K562 (cell line): ENCODE measurements around the gene MVD.

Source experiments
- BDP1 ChIP-seq: IDR thresholded peaks from 3 replicates; pipeline ENCODE4 v1.6.1; 2011; ENCODE audit not compliant: insufficient read length, insufficient read depth
- CBX8 ChIP-seq: fragments of 200-600 bp; sonication (generic); IDR thresholded peaks from 2 replicates; pipeline ENCODE4 v1.6.1; 2012; ENCODE audit warnings: borderline replicate concordance, mixed run types, low read depth, mild to moderate bottlenecking, moderate library complexity, mixed read lengths, low read length, control low read depth, inconsistent platforms; ENCODE audit not compliant: poor library complexity, severe bottlenecking; ENCODE audit errors: extremely low read depth
- FIP1L1 ChIP-seq: fragments of 200-400 bp; formaldehyde crosslinking; IDR thresholded peaks from 2 replicates; pipeline ENCODE4 v1.6.1; 2018; ENCODE audit warnings: mild to moderate bottlenecking, low read depth, low read length; ENCODE audit not compliant: poor library complexity, severe bottlenecking
- HMG20A ChIP-seq: fragments of 450-650 bp; formaldehyde crosslinking; conservative IDR thresholded peaks from 2 replicates; pipeline ENCODE4 v1.4.0; 2020; ENCODE audit warnings: mild to moderate bottlenecking, mixed read lengths
- NBN ChIP-seq: fragments of 450-650 bp; IDR thresholded peaks from 2 replicates; pipeline ENCODE4 v1.6.1; 2016; ENCODE audit warnings: low read depth, mild to moderate bottlenecking
- NR1H2 ChIP-seq: sonication (generic); formaldehyde crosslinking; IDR thresholded peaks from 2 replicates; pipeline ENCODE4 v1.4.0; 2020; ENCODE audit warnings: mild to moderate bottlenecking, missing genetic modification reagents
- SIN3A ChIP-seq, 2 experiments: fragments of 150-350 bp in 1 of 2; IDR thresholded peaks; 2 replicates each; pipeline ENCODE4 v1.6.1; 2011 to 2016; ENCODE audit warnings: borderline replicate concordance in 2 of 2, low read depth in 2 of 2, low read length in 2 of 2, mild to moderate bottlenecking in 2 of 2, moderate library complexity in 2 of 2; ENCODE audit not compliant: control insufficient read depth in 1 of 2
- SIRT6 ChIP-seq: IDR thresholded peaks from one replicate; pipeline ENCODE4 v1.6.1; 2012; ENCODE audit warnings: low read depth, mild to moderate bottlenecking, control low read depth, inconsistent platforms, low read length, moderate library complexity
- ZNF384 ChIP-seq: IDR thresholded peaks from 2 replicates; pipeline ENCODE4 v1.6.1; 2012; ENCODE audit warnings: low read depth, low read length, improper control_type of control experiment
- TF ChIP-seq, protein P1 (sequence below), 3 experiments: IDR thresholded peaks in 2 of 3; conservative IDR thresholded peaks in 1 of 3; 2 replicates each; pipeline ENCODE4 v1.5.1; 2011 to 2012; ENCODE audit warnings: low read length in 3 of 3, mild to moderate bottlenecking in 3 of 3, control low read depth in 2 of 3, improper control_type of control experiment in 1 of 3, inconsistent platforms in 1 of 3, low read depth in 1 of 3, mixed read lengths in 1 of 3, moderate library complexity in 1 of 3; ENCODE audit not compliant: insufficient read depth in 2 of 3

DNA sequence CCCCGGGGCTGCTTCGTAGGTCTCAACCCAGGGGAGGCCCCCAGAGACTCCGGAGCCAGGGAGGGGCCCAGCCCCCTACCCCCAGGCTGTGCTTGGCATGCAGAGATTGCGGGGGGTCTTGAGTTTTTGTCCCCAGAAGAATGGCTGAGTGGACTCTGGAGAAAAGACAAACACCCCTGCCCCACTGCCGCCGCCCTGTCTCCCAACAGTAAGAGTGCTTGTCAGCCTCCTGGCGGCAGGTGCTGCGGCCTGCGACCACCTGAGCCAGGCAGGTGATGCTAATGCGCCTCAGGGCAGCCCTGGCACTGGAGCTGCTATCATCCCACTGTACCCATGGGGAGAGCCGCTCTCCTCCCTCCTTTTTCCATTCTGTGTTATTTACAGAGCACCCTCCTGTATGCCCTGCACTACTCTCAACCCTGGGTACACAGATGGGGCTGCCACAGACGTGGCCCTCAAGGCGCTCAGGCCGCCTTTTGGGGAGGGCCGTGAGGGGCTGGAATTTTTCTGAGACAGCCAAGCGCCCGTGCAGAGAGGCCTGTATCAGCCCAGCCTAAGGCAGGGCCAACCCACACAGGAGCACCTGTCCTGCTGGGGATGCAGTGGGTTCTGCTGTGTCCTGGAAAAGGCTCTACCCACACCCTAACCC is 27.1 kb downstream of the MVD start:
- TF ChIP-seq SIRT6, result no peak
- TF ChIP-seq, protein P1, sequence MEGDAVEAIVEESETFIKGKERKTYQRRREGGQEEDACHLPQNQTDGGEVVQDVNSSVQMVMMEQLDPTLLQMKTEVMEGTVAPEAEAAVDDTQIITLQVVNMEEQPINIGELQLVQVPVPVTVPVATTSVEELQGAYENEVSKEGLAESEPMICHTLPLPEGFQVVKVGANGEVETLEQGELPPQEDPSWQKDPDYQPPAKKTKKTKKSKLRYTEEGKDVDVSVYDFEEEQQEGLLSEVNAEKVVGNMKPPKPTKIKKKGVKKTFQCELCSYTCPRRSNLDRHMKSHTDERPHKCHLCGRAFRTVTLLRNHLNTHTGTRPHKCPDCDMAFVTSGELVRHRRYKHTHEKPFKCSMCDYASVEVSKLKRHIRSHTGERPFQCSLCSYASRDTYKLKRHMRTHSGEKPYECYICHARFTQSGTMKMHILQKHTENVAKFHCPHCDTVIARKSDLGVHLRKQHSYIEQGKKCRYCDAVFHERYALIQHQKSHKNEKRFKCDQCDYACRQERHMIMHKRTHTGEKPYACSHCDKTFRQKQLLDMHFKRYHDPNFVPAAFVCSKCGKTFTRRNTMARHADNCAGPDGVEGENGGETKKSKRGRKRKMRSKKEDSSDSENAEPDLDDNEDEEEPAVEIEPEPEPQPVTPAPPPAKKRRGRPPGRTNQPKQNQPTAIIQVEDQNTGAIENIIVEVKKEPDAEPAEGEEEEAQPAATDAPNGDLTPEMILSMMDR (IDR thresholded peaks at IDR 0.05 in 2 of 3, conservative IDR thresholded peaks at IDR 0.05 in 1 of 3; ENCODE audit: insufficient read depth in 2 of 3, low read depth in 1 of 3, low read length in 3 of 3), result no peak
- no peak for TF ChIP-seq NR1H2 (CRISPR knock-in tag)
- TF ChIP-seq ZNF384, result no peak
- TF ChIP-seq SIN3A (IDR thresholded peaks at IDR 0.05; ENCODE audit: borderline replicate concordance in 2 of 2, control insufficient read depth in 1 of 2, low read depth in 2 of 2, low read length in 2 of 2), result no peak
- no peak for TF ChIP-seq BDP1
- no peak for TF ChIP-seq HMG20A (CRISPR knock-in tag)
- TF ChIP-seq NBN, result no peak
- TF ChIP-seq FIP1L1, result no peak
- TF ChIP-seq CBX8, result no peak
